AG09319 (cell line): ENCODE measurements around the gene FXYD3.

Experiments used
- DNase-seq: peaks from one replicate; pipeline ENCODE4 v3.0.0-alpha.2; 2010; ENCODE audit warnings: low read depth; ENCODE audit errors: extremely low read depth
- TF ChIP-seq, protein P1 (sequence below): IDR thresholded peaks from 2 replicates; pipeline ENCODE4 v1.5.1; 2011; ENCODE audit warnings: low read depth, mild to moderate bottlenecking, inconsistent platforms, low read length, moderate library complexity

The FXYD3 gene

DNA sequence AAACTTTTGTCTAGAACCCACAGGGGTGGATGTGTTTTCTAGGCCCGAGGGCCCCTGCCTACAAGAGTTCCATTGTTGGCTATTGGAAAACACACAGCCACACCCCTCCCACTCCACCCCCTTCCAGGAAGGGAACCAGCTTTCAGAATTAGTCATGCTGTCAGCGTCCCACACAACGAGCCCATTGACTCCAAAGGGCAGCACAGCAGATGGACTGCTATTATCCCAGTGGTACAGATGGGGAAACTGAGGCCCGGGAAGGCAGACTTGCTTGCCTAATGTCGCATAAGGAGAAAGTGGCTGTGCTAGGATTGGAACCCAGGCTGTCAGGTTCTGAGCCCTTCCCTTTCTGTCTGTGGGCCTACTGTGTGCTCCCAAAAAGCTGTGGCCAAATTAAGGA, 8.1 kb upstream of the FXYD3 start:
- TF ChIP-seq, protein P1, sequence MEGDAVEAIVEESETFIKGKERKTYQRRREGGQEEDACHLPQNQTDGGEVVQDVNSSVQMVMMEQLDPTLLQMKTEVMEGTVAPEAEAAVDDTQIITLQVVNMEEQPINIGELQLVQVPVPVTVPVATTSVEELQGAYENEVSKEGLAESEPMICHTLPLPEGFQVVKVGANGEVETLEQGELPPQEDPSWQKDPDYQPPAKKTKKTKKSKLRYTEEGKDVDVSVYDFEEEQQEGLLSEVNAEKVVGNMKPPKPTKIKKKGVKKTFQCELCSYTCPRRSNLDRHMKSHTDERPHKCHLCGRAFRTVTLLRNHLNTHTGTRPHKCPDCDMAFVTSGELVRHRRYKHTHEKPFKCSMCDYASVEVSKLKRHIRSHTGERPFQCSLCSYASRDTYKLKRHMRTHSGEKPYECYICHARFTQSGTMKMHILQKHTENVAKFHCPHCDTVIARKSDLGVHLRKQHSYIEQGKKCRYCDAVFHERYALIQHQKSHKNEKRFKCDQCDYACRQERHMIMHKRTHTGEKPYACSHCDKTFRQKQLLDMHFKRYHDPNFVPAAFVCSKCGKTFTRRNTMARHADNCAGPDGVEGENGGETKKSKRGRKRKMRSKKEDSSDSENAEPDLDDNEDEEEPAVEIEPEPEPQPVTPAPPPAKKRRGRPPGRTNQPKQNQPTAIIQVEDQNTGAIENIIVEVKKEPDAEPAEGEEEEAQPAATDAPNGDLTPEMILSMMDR = no peak
- DNase-seq = no peak

DNA sequence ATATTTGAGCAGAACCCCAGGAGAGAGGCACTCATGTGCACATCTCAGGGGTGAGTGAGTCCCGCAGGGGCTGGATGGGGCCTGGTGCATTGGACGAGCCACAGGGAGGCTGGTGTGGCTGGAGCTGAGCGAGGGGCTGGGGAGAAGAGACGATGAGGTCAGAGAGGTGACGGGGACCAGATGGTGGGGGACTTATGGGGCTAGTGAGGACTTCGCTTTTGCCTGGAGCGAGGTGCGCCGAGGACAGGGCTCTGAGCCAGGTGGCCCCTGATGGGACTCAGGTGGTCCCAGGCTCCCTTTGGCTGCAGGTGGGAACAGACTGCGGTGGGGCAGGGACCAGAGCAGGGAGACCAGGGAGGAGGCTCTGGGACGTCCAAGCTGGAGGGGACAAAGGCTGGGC, 6.9 kb upstream of the FXYD3 start:
- no peak for DNase-seq
- TF ChIP-seq, protein P1 = no peak

DNA sequence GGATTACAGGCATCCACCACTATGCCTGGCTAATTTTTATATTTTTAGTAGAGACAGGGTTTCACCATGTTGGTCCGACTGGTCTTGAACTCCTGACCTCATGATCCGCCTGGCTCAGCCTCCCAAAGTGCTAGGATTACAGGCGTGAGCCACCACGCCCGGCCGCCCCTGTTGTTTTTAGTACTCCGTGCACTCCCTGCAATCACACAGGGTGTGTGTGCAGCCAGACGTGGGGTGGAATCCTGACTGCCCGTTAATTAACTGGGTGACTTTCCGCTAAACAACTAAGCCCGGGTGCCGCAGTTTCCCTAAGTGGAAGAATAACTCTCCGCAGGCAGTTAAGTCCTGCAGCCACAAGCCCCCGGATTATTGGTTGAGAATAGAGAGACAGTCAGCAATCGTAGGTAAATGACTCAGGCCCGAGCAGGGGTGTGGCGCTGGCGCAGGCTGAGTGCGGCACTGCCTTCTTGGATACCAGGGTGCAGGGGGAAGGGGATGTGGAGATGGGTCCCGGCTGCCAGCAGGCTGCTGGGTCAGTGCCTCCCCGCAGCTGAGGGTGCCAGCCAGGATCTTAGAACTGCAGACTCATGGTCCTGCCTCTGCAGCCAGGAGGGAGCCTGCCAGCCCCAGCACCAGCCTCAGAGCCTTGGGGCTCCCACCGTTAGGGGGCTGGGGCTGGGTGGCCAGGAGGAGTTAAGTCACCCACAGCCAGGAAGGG, 6.1 kb upstream of the FXYD3 start:
- DNase-seq = no peak

DNA sequence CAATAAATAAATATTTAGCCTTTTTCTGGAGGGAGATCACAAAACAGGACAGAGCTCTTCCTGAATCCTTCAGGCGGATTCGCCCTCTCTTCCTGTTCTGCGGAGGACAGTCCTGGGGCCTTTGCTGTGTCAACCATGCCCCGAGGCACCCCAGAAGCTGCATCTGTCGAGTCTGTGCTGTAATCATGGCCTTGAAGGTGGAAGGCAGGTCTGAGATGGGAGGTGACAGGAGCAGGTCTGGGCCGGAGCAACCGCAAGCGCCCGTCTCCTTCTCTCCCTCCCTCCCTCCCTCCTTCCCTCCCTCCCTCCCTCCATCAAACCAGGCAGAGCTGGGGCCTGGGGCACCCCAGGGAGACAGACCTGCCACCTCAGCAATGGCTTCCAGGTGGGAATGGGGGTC, 4.6 kb upstream of the FXYD3 start:
- TF ChIP-seq, protein P1 = no peak
- DNase-seq = no peak

More for the DNA sequence above, 6.1 kb upstream of the FXYD3 start:
- TF ChIP-seq, protein P1 = no peak

DNA sequence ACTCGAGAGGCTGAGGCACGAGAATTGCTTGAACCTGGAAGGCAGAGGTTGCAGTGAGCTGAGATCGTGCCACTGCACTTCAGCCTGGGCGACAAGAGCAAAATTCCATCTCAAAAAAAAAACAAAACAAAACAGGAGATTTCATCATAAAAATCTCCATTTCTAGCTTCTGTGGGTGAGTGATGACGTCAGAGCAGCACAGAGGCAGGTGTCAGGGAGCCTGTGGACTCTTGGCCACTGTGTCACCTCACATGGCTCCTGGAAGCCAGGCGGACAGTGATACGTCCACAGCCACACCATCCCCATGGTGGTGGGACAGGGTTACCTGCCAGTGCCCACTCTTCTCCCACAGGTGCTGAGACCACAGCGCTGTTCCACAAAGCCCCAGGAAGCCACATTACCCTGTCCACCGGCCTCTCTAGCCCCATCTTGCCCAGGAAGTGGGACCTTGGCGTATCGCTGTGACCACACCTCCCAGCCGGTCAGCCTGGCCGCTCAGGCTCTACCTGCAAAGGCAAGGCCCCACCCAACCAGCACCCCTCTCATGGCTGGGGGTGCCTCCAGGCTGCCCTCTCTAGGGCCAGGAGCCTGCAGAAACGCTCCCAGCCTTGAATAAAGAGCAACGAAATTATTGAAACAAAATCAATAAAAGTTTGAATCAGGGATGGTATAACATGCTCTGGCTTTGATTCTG, 2.5 kb upstream of the FXYD3 start:
- TF ChIP-seq, protein P1 = no peak
- no peak for DNase-seq

DNA sequence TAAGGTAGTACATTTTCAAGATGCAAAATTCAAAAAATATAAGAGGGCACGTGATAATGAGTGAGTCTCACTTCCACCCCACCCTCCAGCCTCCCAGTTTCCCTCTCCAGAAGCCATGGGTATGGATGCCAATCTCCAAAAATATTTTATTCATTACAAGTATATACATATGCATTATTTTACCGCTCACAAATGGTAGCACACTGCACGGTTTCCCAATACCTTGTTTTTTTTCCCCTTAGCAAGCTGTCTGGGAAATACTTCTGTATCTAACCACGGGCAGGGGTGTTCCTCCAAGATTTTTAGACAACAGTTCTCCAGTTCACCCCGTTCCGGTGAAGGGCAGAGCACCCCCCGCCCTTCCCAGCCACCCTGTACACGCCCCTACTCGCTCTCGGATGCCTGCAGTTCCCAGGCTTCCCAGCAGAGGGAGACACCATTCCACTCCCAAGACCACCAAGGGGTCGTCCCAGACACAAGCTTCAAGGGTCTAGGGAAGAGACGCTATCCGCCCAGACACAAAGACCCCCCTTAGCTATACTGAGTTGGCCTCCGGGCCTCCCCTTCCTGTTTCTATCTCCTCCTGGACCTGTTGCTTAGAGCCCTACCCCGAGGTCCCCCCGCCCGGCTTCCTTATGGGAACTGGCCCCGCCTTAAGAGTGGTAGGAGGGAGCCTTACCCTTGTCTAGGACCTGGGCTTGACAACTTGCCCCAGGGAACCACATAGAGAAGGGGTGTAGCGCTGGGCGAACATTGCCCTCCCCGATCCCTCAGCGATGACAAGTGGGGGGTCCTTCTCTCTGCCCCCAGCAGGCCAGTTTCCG, 1.1 kb upstream of the FXYD3 start:
- TF ChIP-seq, protein P1 = no peak; the same call in none of the 2 replicates
- DNase-seq = no peak
